ENCODE data around the gene P2RY8.

P2RY8 gene

GRCh38 chrX:1465286-1466231 lies 71.4 kb downstream of the P2RY8 start:
- H3K27ac ChIP-seq (ENCODE audit: low read length, poor library complexity, severe bottlenecking), result no peak overlapping the region
- H3K4me3 ChIP-seq (ENCODE audit: insufficient read depth in 1 of 2, low read depth in 1 of 2, low read length in 2 of 2), result no peak overlapping the region
- H2BK12ac ChIP-seq (ENCODE audit: low read length in 2 of 2), result no peak overlapping the region
- H2BK15ac ChIP-seq (ENCODE audit: low read depth, poor library complexity, severe bottlenecking), result no peak overlapping the region
- no peak overlapping the region for H4K91ac ChIP-seq (ENCODE audit: low read length)
- H3K4ac ChIP-seq (ENCODE audit: low read depth in 1 of 2, low read length in 2 of 2), result no peak overlapping the region
- no peak overlapping the region for H4K8ac ChIP-seq (ENCODE audit: low read length)
- no peak overlapping the region for H3K14ac ChIP-seq (ENCODE audit: low read length in 2 of 2)
- no peak overlapping the region for H3K18ac ChIP-seq (ENCODE audit: low read depth in 1 of 2, low read length in 2 of 2)
- no peaks in the 10 kb centered on the region for H3K9me3 ChIP-seq (ENCODE audit: control insufficient read depth, low read length)
- 92% methylated on average over 75 of the region's 75 CpGs for WGBS
- peaks cover 13% of the 10 kb centered on the region for H3K4me1 ChIP-seq (ENCODE audit: control insufficient read depth, insufficient read depth, low read depth, low read length)
- H2BK120ac ChIP-seq (ENCODE audit: low read depth, low read length), result no peak overlapping the region
- H3K79me1 ChIP-seq (replicated peaks; ENCODE audit: low read length, poor library complexity, severe bottlenecking), result no peaks in the 10 kb centered on the region
- H2AFZ ChIP-seq (ENCODE audit: low read depth, low read length), result no peak overlapping the region
- H2AK5ac ChIP-seq (ENCODE audit: low read length, severe bottlenecking), result no peak overlapping the region
- H2BK5ac ChIP-seq (ENCODE audit: low read depth, low read length, poor library complexity, severe bottlenecking), result no peak overlapping the region
- H3K9ac ChIP-seq (ENCODE audit: low read length), result no peak overlapping the region
- H3K23ac ChIP-seq (ENCODE audit: low read length in 2 of 2), result no peak overlapping the region
- H3K4me2 ChIP-seq (ENCODE audit: low read length, poor library complexity, severe bottlenecking), result no peak overlapping the region
- H3K36me3 ChIP-seq (ENCODE audit: control insufficient read depth in 1 of 2, insufficient read depth in 2 of 2, low read depth in 1 of 2, low read length in 2 of 2), result no peaks in the 10 kb centered on the region
- peaks cover 0 to 60% of the 10 kb centered on the region in 2 experiments for H3K27me3 ChIP-seq (ENCODE audit: control insufficient read depth in 1 of 2, insufficient read depth in 1 of 2, low read length in 2 of 2)
- no peak for DNase-seq

DNA sequence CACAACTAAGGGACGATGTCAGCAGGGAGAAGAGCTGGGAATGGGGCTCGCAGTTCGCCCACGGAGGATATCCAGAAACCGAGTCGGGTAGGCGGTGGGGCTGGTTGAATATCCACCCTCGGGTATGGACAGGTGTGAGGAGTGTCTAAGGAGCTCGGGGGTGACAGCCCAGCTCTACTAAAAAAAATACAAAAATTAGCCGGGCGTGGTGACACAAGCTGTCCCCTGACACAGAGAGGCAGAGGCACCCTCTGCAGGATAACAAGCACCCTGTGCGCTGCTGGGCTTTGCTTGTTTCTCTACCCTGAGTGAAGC lies 72.1 kb downstream of the P2RY8 start:
- H2AFZ ChIP-seq (ENCODE audit: low read depth, low read length), result no peak overlapping the region
- WGBS, result 89% methylated on average over 12 of the region's 12 CpGs
- DNase-seq, result no peak
- H3K23ac ChIP-seq (ENCODE audit: low read length in 2 of 2), result no peak overlapping the region
- H3K79me1 ChIP-seq (replicated peaks; ENCODE audit: low read length, poor library complexity, severe bottlenecking), result no peaks in the 10 kb centered on the region
- no peak overlapping the region for H2AK5ac ChIP-seq (ENCODE audit: low read length, severe bottlenecking)
- H3K4me3 ChIP-seq (ENCODE audit: insufficient read depth in 1 of 2, low read depth in 1 of 2, low read length in 2 of 2), result no peak overlapping the region
- H2BK12ac ChIP-seq (ENCODE audit: low read length in 2 of 2), result no peak overlapping the region
- H3K9me3 ChIP-seq (ENCODE audit: control insufficient read depth, low read length), result no peaks in the 10 kb centered on the region
- peaks cover 13% of the 10 kb centered on the region for H3K4me1 ChIP-seq (ENCODE audit: control insufficient read depth, insufficient read depth, low read depth, low read length)
- no peak overlapping the region for H3K14ac ChIP-seq (ENCODE audit: low read length in 2 of 2)
- no peak overlapping the region for H3K18ac ChIP-seq (ENCODE audit: low read depth in 1 of 2, low read length in 2 of 2)
- no peak overlapping the region for H3K4me2 ChIP-seq (ENCODE audit: low read length, poor library complexity, severe bottlenecking)
- no peak overlapping the region for H3K4ac ChIP-seq (ENCODE audit: low read depth in 1 of 2, low read length in 2 of 2)
- no peak overlapping the region for H2BK15ac ChIP-seq (ENCODE audit: low read depth, poor library complexity, severe bottlenecking)
- H3K36me3 ChIP-seq (ENCODE audit: control insufficient read depth in 1 of 2, insufficient read depth in 2 of 2, low read depth in 1 of 2, low read length in 2 of 2), result no peaks in the 10 kb centered on the region
- H3K27me3 ChIP-seq (ENCODE audit: control insufficient read depth in 1 of 2, insufficient read depth in 1 of 2, low read length in 2 of 2), result peaks cover 0 to 64% of the 10 kb centered on the region in 2 experiments
- H3K27ac ChIP-seq (ENCODE audit: low read length, poor library complexity, severe bottlenecking), result no peak overlapping the region
- H2BK120ac ChIP-seq (ENCODE audit: low read depth, low read length), result no peak overlapping the region
- no peak overlapping the region for H3K9ac ChIP-seq (ENCODE audit: low read length)
- H2BK5ac ChIP-seq (ENCODE audit: low read depth, low read length, poor library complexity, severe bottlenecking), result no peak overlapping the region
- no peak overlapping the region for H4K8ac ChIP-seq (ENCODE audit: low read length)
- no peak overlapping the region for H4K91ac ChIP-seq (ENCODE audit: low read length)

DNA sequence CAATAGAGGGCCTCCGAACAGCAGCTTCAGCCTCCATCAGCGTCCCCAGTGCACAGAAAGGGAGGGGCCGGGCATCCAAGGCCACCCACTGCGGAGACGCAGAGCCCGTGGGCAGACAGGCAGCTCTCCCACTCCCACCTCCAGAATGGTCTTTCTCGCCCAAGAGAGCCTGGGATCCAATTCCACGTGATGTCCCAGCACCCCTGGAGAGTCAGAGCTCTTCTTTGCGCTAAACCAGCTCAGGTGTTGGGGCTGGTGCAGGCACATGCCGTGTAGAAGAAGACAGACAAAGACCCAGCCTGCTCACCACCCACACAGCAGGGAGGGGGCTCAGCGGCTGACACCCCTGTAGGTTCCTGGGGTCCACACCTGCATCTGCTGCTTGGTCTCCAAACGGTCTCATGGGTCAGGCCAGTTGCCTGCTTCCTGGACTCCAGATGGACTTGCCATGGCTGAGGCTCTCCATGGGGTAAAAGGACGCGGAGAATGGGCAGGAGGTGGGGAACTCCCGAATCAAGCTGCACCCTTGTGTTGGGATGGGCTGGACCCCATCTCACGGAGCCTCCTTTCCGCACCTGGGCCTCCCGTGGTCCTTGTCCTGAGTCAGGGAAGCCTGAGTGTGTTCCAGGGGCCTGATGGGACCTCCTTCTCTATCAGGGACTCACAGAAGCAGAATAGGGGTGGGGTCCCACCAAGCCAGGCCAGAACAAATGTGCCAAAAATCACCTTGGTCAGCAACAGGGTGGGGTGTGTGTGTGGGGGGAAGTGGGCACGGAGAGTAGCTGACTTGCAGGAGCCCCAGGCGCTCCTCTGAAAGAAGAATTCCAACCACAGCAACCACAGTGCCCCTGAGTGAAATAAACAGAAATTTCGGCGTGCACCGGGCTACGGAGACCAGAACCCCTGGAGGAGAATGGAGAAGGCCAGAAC lies 72.7 kb downstream of the P2RY8 start:
- Histone ChIP-seq H3K27ac (ENCODE audit: low read length, poor library complexity, severe bottlenecking) (no peak overlapping the region), H2BK120ac (ENCODE audit: low read depth, low read length) (no peak overlapping the region), H2AK5ac (ENCODE audit: low read length, severe bottlenecking) (no peak overlapping the region), H3K4ac (ENCODE audit: low read depth in 1 of 2, low read length in 2 of 2) (no peak overlapping the region), H4K8ac (ENCODE audit: low read length) (no peak overlapping the region), H2AFZ (ENCODE audit: low read depth, low read length) (no peak overlapping the region), H3K9ac (ENCODE audit: low read length) (no peak overlapping the region), H3K36me3 (ENCODE audit: control insufficient read depth in 1 of 2, insufficient read depth in 2 of 2, low read depth in 1 of 2, low read length in 2 of 2) (no peaks in the 10 kb centered on the region), H3K14ac (ENCODE audit: low read length in 2 of 2) (no peak overlapping the region), H2BK5ac (ENCODE audit: low read depth, low read length, poor library complexity, severe bottlenecking) (no peak overlapping the region), H3K27me3 (ENCODE audit: control insufficient read depth in 1 of 2, insufficient read depth in 1 of 2, low read length in 2 of 2) (peaks cover 0 to 69% of the 10 kb centered on the region in 2 experiments), H2BK15ac (ENCODE audit: low read depth, poor library complexity, severe bottlenecking) (no peak overlapping the region), H4K91ac (ENCODE audit: low read length) (no peak overlapping the region), H3K4me3 (ENCODE audit: insufficient read depth in 1 of 2, low read depth in 1 of 2, low read length in 2 of 2) (no peak overlapping the region), H3K4me1 (ENCODE audit: control insufficient read depth, insufficient read depth, low read depth, low read length) (peaks cover 13% of the 10 kb centered on the region), H2BK12ac (ENCODE audit: low read length in 2 of 2) (no peak overlapping the region), H3K9me3 (ENCODE audit: control insufficient read depth, low read length) (no peaks in the 10 kb centered on the region), H3K18ac (ENCODE audit: low read depth in 1 of 2, low read length in 2 of 2) (no peak overlapping the region), H3K79me1 (replicated peaks; ENCODE audit: low read length, poor library complexity, severe bottlenecking) (no peaks in the 10 kb centered on the region), H3K23ac (ENCODE audit: low read length in 2 of 2) (no peak overlapping the region), H3K4me2 (ENCODE audit: low read length, poor library complexity, severe bottlenecking) (no peak overlapping the region)
- DNase-seq, result no peak
- WGBS, result 85% methylated on average over 24 of the region's 24 CpGs

DNA sequence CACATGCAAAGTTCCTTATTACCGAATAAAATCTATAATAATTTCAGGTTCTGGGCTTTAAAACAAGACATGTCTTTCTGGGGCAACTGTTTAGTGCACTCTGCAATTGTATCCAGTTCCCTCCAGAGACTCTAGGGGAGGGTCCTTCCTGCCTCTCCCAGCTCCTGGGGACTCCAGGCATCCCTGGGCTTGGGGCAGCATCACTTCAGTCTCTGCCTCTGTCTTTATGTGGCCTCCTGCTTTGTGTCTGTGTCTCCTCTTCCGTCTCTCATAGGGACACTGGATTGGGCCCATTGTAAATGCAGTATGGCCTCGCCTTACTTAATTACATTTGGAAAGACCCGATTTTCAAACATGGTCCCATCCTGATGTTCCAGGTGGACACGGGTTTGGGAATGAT lies 73.4 kb downstream of the P2RY8 start:
- Histone ChIP-seq H2BK15ac (ENCODE audit: low read depth, poor library complexity, severe bottlenecking) (no peak overlapping the region), H4K91ac (ENCODE audit: low read length) (no peak overlapping the region), H3K23ac (ENCODE audit: low read length in 2 of 2) (no peak overlapping the region), H2BK12ac (ENCODE audit: low read length in 2 of 2) (no peak overlapping the region), H3K9me3 (ENCODE audit: control insufficient read depth, low read length) (no peaks in the 10 kb centered on the region), H3K18ac (ENCODE audit: low read depth in 1 of 2, low read length in 2 of 2) (no peak overlapping the region), H3K79me1 (replicated peaks; ENCODE audit: low read length, poor library complexity, severe bottlenecking) (no peaks in the 10 kb centered on the region), H2BK5ac (ENCODE audit: low read depth, low read length, poor library complexity, severe bottlenecking) (no peak overlapping the region), H3K27ac (ENCODE audit: low read length, poor library complexity, severe bottlenecking) (no peak overlapping the region), H3K4me1 (ENCODE audit: control insufficient read depth, insufficient read depth, low read depth, low read length) (peaks cover 13% of the 10 kb centered on the region), H3K9ac (ENCODE audit: low read length) (no peak overlapping the region), H3K4me2 (ENCODE audit: low read length, poor library complexity, severe bottlenecking) (no peak overlapping the region), H2AFZ (ENCODE audit: low read depth, low read length) (no peak overlapping the region), H3K4me3 (ENCODE audit: insufficient read depth in 1 of 2, low read depth in 1 of 2, low read length in 2 of 2) (no peak overlapping the region), H2BK120ac (ENCODE audit: low read depth, low read length) (no peak overlapping the region), H3K27me3 (ENCODE audit: control insufficient read depth in 1 of 2, insufficient read depth in 1 of 2, low read length in 2 of 2) (peaks cover 0 to 67% of the 10 kb centered on the region in 2 experiments), H3K4ac (ENCODE audit: low read depth in 1 of 2, low read length in 2 of 2) (no peak overlapping the region), H2AK5ac (ENCODE audit: low read length, severe bottlenecking) (no peak overlapping the region), H4K8ac (ENCODE audit: low read length) (no peak overlapping the region), H3K36me3 (ENCODE audit: control insufficient read depth in 1 of 2, insufficient read depth in 2 of 2, low read depth in 1 of 2, low read length in 2 of 2) (no peaks in the 10 kb centered on the region), H3K14ac (ENCODE audit: low read length in 2 of 2) (no peak overlapping the region)
- 92% methylated on average over 5 of the region's 5 CpGs for WGBS
- no peak for DNase-seq

All from mesenchymal stem cell (in vitro differentiated cells and primary cell).